ENCODE measurements around the gene IGIP.
"Not testable (repeated sequence)": the region's sequence is repeated elsewhere in the genome, so short reads cannot be mapped to it uniquely, and the experiment has no call there.

Gene IGIP

GRCh38 chr5:140142856-140143255, 17.1 kb downstream of the IGIP start:
- DNase-seq (ENCODE audit: low read depth) = no peak

- DNase-seq (ENCODE audit: low read depth) = no peak
Observed at GRCh38 chr5:140143521-140144258, 18.0 kb downstream of the IGIP start.

- no peak for DNase-seq (ENCODE audit: low read depth)
Observed at GRCh38 chr5:140145256-140145655, 19.5 kb downstream of the IGIP start.

GRCh38 chr5:140145818-140146522, 20.2 kb downstream of the IGIP start:
- no peak for DNase-seq (ENCODE audit: low read depth)

- DNase-seq (ENCODE audit: low read depth) = no peak
Observed at GRCh38 chr5:140146523-140146842, 20.7 kb downstream of the IGIP start.

- DNase-seq (ENCODE audit: low read depth) = no peak
Observed at GRCh38 chr5:140147460-140147859, 21.7 kb downstream of the IGIP start.

GRCh38 chr5:140148508-140148907, 22.8 kb downstream of the IGIP start:
- no peak for DNase-seq (ENCODE audit: low read depth)

GRCh38 chr5:140150201-140150600, 24.5 kb downstream of the IGIP start:
- no peak for DNase-seq (ENCODE audit: low read depth)

- DNase-seq (ENCODE audit: low read depth) = no peak
Observed at GRCh38 chr5:140151144-140152021, 25.6 kb downstream of the IGIP start.

GRCh38 chr5:140152022-140152999, 26.6 kb downstream of the IGIP start:
- DNase-seq (ENCODE audit: low read depth) = no peak

GRCh38 chr5:140153255-140153654, 27.5 kb downstream of the IGIP start:
- no peak for DNase-seq (ENCODE audit: low read depth)

- DNase-seq (ENCODE audit: low read depth) = no peak
Observed at GRCh38 chr5:140153905-140154304, 28.2 kb downstream of the IGIP start.

- DNase-seq (ENCODE audit: low read depth) = not testable (repeated sequence)
Observed at GRCh38 chr5:140154710-140155381, 29.1 kb downstream of the IGIP start.

GRCh38 chr5:140157032-140157781, 31.5 kb downstream of the IGIP start:
- DNase-seq (ENCODE audit: low read depth) = peak; percentile 19

GRCh38 chr5:140159014-140159927, 33.5 kb downstream of the IGIP start:
- no peak for DNase-seq (ENCODE audit: low read depth)

GRCh38 chr5:140162275-140162674, 36.5 kb downstream of the IGIP start:
- DNase-seq (ENCODE audit: low read depth) = no peak

- no peak for DNase-seq (ENCODE audit: low read depth)
Observed at GRCh38 chr5:140162781-140163180, 37.0 kb downstream of the IGIP start.

- no peak for DNase-seq (ENCODE audit: low read depth)
Observed at GRCh38 chr5:140165101-140165922, 39.6 kb downstream of the IGIP start.
